Embryonic facial prominence (tissue), 1 donor: ENCODE data around the gene CGB7.
"Not testable (repeated sequence)": the region's sequence is repeated elsewhere in the genome, so short reads cannot be mapped to it uniquely, and the experiment has no call there.

Experiments used
- DNase-seq: peaks from one replicate; pipeline ENCODE4 v3.0.0-alpha.2; 2016; ENCODE audit errors: extremely low spot score

CGB7 gene

GRCh38 chr19:49073514-49074378, 16.2 kb upstream of the CGB7 start:
- DNase-seq = no peak

- no peak for DNase-seq
These were observed 14.5 kb upstream of the CGB7 start for GRCh38 chr19:49071860-49072547.

GRCh38 chr19:49070416-49070815, 12.9 kb upstream of the CGB7 start:
- no peak for DNase-seq

GRCh38 chr19:49069026-49069425, 11.5 kb upstream of the CGB7 start:
- DNase-seq = no peak

- no peak for DNase-seq
These were observed 10.0 kb upstream of the CGB7 start for GRCh38 chr19:49067554-49067953.

GRCh38 chr19:49065905-49066512, 8.5 kb upstream of the CGB7 start:
- no peak for DNase-seq

GRCh38 chr19:49064768-49065611, 7.4 kb upstream of the CGB7 start, which contains the start of gene NTF4:
TSS of gene NTF4 (minus strand) at chr19:49064818. CDS start at chr19:49061997, 2,821 bp downstream.
- no peak for DNase-seq

- DNase-seq = no peak
These were observed 6.6 kb upstream of the CGB7 start for GRCh38 chr19:49064029-49064629.

GRCh38 chr19:49061445-49061844, 3.9 kb upstream of the CGB7 start:
- no peak for DNase-seq

- no peak for DNase-seq
These were observed 3.5 kb upstream of the CGB7 start for GRCh38 chr19:49061000-49061399.

GRCh38 chr19:49059053-49059452, 1.5 kb upstream of the CGB7 start:
- DNase-seq = no peak

GRCh38 chr19:49058562-49058961, 1.0 kb upstream of the CGB7 start:
- DNase-seq = no peak

GRCh38 chr19:49056902-49057596, 500 bp downstream of the CGB7 start:
- DNase-seq = not testable (repeated sequence)

GRCh38 chr19:49056101-49056901, 1.2 kb downstream of the CGB7 start:
- DNase-seq = no peak

- DNase-seq = not testable (repeated sequence)
These were observed 7.0 kb downstream of the CGB7 start for GRCh38 chr19:49050376-49051033.

GRCh38 chr19:49049834-49050233, 7.7 kb downstream of the CGB7 start:
- DNase-seq = not testable (repeated sequence)

- DNase-seq = not testable (repeated sequence)
These were observed 8.5 kb downstream of the CGB7 start, which contains the start of gene CGB8 for GRCh38 chr19:49049011-49049410. TSS of gene CGB8 (minus strand) at chr19:49049111. CDS start at chr19:49048739, 372 bp downstream.

GRCh38 chr19:49043548-49043947, 14.0 kb downstream of the CGB7 start, which contains the start of gene CGB5:
TSS of gene CGB5 (plus strand) at chr19:49043848. CDS start at chr19:49044210, 362 bp downstream.
- DNase-seq = not testable (repeated sequence)

- not testable (repeated sequence) for DNase-seq
These were observed 14.9 kb downstream of the CGB7 start for GRCh38 chr19:49042666-49043065.
